Brain microvascular endothelial cell (primary cell): Measurements from ENCODE around the gene MBTPS1.

ENCODE experiments used
- DNase-seq: peaks from one replicate; pipeline ENCODE4 v3.0.0-alpha.2; 2020
- H3K27ac ChIP-seq: fragments of 250-450 bp; sonication (Bioruptor Pico); 2 replicates; pipeline ENCODE4 v1.5.1; 2020; ENCODE audit warnings: mild to moderate bottlenecking, moderate library complexity
- H3K27me3 ChIP-seq: fragments of 250-450 bp; sonication (Bioruptor Pico); replicated peaks from 2 replicates; pipeline ENCODE4 v1.5.1; 2020; ENCODE audit warnings: mild to moderate bottlenecking
- H3K36me3 ChIP-seq: fragments of 250-450 bp; sonication (Bioruptor Pico); replicated peaks from 2 replicates; pipeline ENCODE4 v1.5.1; 2020; ENCODE audit warnings: mild to moderate bottlenecking
- H3K4me3 ChIP-seq: 2 replicates; pipeline ENCODE4 v1.5.1; 2011; ENCODE audit warnings: low read depth, mild to moderate bottlenecking, control low read depth, low read length, moderate library complexity
- CTCF ChIP-seq: IDR thresholded peaks from 2 replicates; pipeline ENCODE4 v1.5.1; 2011; ENCODE audit warnings: low read depth, mild to moderate bottlenecking, moderate library complexity, low read length, control low read depth, inconsistent platforms; ENCODE audit errors: missing control alignments
- in situ Hi-C: cut with HindIII; loops from 2 replicates; pipeline ENCODE4 v1.10.0; 2017; ENCODE audit warnings: low sequenced_read_pairs, low pct_ligation_motif_present

The MBTPS1 gene

GRCh38 chr16:84036131-84036530 lies 80.6 kb downstream of the MBTPS1 start:
- Histone ChIP-seq H3K4me3 (no peak overlapping the region), H3K27me3 (peaks cover 15% of the 10 kb centered on the region), H3K27ac (no peak overlapping the region), H3K36me3 (no peaks in the 10 kb centered on the region)
- no peak for TF ChIP-seq CTCF
- DNase-seq = no peak
- in situ Hi-C loops = no loop called here

- H3K27me3 ChIP-seq = no peaks in the 10 kb centered on the region
- no peak overlapping the region for H3K27ac ChIP-seq
- in situ Hi-C loops = no loop called here
- no peak overlapping the region for H3K4me3 ChIP-seq
- DNase-seq = no peak
- no peaks in the 10 kb centered on the region for H3K36me3 ChIP-seq
- no peak for TF ChIP-seq CTCF
Measured at GRCh38 chr16:84034516-84034915, 82.2 kb downstream of the MBTPS1 start.

- Histone ChIP-seq H3K27ac (no peak overlapping the region), H3K27me3 (no peaks in the 10 kb centered on the region), H3K36me3 (no peaks in the 10 kb centered on the region), H3K4me3 (no peak overlapping the region)
- TF ChIP-seq CTCF = no peak
- in situ Hi-C loops = no loop called here
- no peak for DNase-seq
Measured at GRCh38 chr16:84033251-84034195, 83.2 kb downstream of the MBTPS1 start.

GRCh38 chr16:84032458-84033178 lies 84.1 kb downstream of the MBTPS1 start:
- Histone ChIP-seq H3K27ac (no peak overlapping the region), H3K36me3 (no peaks in the 10 kb centered on the region), H3K27me3 (no peaks in the 10 kb centered on the region), H3K4me3 (no peak overlapping the region)
- DNase-seq = no peak
- no peak for TF ChIP-seq CTCF
- in situ Hi-C loops = no loop called here

- in situ Hi-C loops = no loop called here
- H3K27me3 ChIP-seq = no peaks in the 10 kb centered on the region
- H3K27ac ChIP-seq = no peak overlapping the region
- no peak for TF ChIP-seq CTCF
- no peaks in the 10 kb centered on the region for H3K36me3 ChIP-seq
- H3K4me3 ChIP-seq = no peak overlapping the region
- DNase-seq = no peak
Measured at GRCh38 chr16:84031556-84031955, 85.2 kb downstream of the MBTPS1 start.
